ENCODE results near the gene ESPN.

DNA sequence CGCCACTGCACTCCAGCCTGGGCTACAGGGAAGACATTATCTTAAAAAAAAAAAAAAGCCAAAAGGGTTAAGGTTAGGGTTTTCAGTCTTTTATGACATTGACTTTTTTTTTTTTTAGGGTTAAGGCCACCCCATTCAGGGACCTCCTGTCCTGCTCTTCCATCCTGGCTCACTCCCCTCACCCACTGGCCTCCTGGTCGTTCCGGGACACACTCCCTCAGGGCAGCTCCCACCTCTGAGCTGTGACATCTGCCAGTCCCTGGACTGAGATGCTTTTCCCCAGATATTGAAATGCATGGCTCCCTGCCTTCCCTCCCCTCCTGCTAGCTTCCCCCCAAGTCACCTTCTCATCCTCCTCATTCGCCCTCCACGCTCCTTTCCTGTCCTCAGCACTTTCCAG lies 57.2 kb downstream of the ESPN start:
- no peak for TF ChIP-seq CTCF (IDR thresholded peaks at IDR 0.05)
- TF ChIP-seq EP300 (IDR thresholded peaks at IDR 0.05) = no peak
- no peak for TF ChIP-seq POLR2A (IDR thresholded peaks at IDR 0.05)
- TF ChIP-seq POLR2AphosphoS5 (IDR thresholded peaks at IDR 0.05) = no peak

Measured in upper lobe of left lung (tissue), 4 donors.